Mesendoderm (in vitro differentiated cells): ENCODE results near the gene IRGQ.
A peak's percentile ranks its signal among the peaks of the same experiment; 100 is the strongest.

ENCODE experiments used
- DNase-seq: peaks from one replicate; pipeline ENCODE4 v3.0.0; 2013
- H2AK5ac ChIP-seq: 2 replicates; pipeline ENCODE4 v1.6.1; 2013; ENCODE audit warnings: low read length, inconsistent platforms
- H2BK120ac ChIP-seq: 2 replicates; pipeline ENCODE4 v1.6.1; 2013; ENCODE audit warnings: low read depth, mild to moderate bottlenecking, low read length, moderate library complexity, mixed read lengths
- H2BK15ac ChIP-seq: replicated peaks from 2 replicates; pipeline ENCODE4 v1.6.1; 2013; ENCODE audit warnings: low read depth, mild to moderate bottlenecking, moderate library complexity
- H2BK5ac ChIP-seq: 2 replicates; pipeline ENCODE4 v1.6.1; 2013; ENCODE audit warnings: low read length, inconsistent platforms
- H3K18ac ChIP-seq: 2 replicates; pipeline ENCODE4 v1.6.1; 2013; ENCODE audit warnings: mild to moderate bottlenecking, low read length, mixed read lengths
- H3K23ac ChIP-seq: one replicate; pipeline ENCODE4 v1.6.1; 2013; ENCODE audit warnings: low read length
- H3K27ac ChIP-seq: 2 replicates; pipeline ENCODE4 v1.5.1; 2013; ENCODE audit warnings: low read depth, mild to moderate bottlenecking, inconsistent platforms, low read length, moderate library complexity
- H3K27me3 ChIP-seq: 2 replicates; pipeline ENCODE4 v1.6.1; 2013; ENCODE audit warnings: low read length, control low read depth, mild to moderate bottlenecking, inconsistent platforms; ENCODE audit not compliant: insufficient read depth, poor library complexity
- H3K36me3 ChIP-seq: 2 replicates; pipeline ENCODE4 v1.6.1; 2013; ENCODE audit warnings: low read length, inconsistent platforms; ENCODE audit not compliant: control insufficient read depth, insufficient read depth
- H3K4ac ChIP-seq: one replicate; pipeline ENCODE4 v1.6.1; 2013; ENCODE audit warnings: low read depth, mild to moderate bottlenecking, low read length, moderate library complexity
- H3K4me1 ChIP-seq: 2 replicates; pipeline ENCODE4 v1.6.1; 2013; ENCODE audit warnings: low read depth, low read length, inconsistent platforms; ENCODE audit not compliant: control insufficient read depth
- H3K4me2 ChIP-seq: 2 replicates; pipeline ENCODE4 v1.6.1; 2013; ENCODE audit warnings: low read length
- H3K4me3 ChIP-seq: 2 replicates; pipeline ENCODE4 v1.5.1; 2013; ENCODE audit warnings: mild to moderate bottlenecking, low read length
- H3K56ac ChIP-seq: one replicate; pipeline ENCODE4 v1.6.1; 2013; ENCODE audit warnings: low read length
- H3K79me1 ChIP-seq: 2 replicates; pipeline ENCODE4 v1.6.1; 2013; ENCODE audit warnings: low read length, inconsistent platforms
- H3K79me2 ChIP-seq: 2 replicates; pipeline ENCODE4 v1.6.1; 2013; ENCODE audit warnings: mild to moderate bottlenecking, low read length; ENCODE audit not compliant: control insufficient read depth, insufficient read depth
- H3K9ac ChIP-seq: 2 replicates; pipeline ENCODE4 v1.6.1; 2013; ENCODE audit warnings: low read length, inconsistent platforms
- H4K5ac ChIP-seq: one replicate; pipeline ENCODE4 v1.6.1; 2013; ENCODE audit warnings: low read length
- H4K8ac ChIP-seq: one replicate; pipeline ENCODE4 v1.6.1; 2013; ENCODE audit warnings: low read depth, mild to moderate bottlenecking, control low read depth, low read length, moderate library complexity
- WGBS: extraction: QIAGEN DNeasy Blood & Tissue Kit; methylation state at CpG from one replicate; pipeline ENCODE4 v1.1.7; 2013; ENCODE audit warnings: low lambda C conversion rate, missing lambda C conversion rate; ENCODE audit not compliant: insufficient coverage; ENCODE audit errors: extremely low coverage; 5-methylcytosine and 5-hydroxymethylcytosine counted together

The IRGQ gene

GRCh38 chr19:43575955-43576878, 19.7 kb downstream of the IRGQ start:
- no peaks in the 10 kb centered on the region for H3K27me3 ChIP-seq
- H3K18ac ChIP-seq: no peak overlapping the region
- peak overlapping the region; percentile 56 for H3K9ac ChIP-seq
- no peak overlapping the region for H3K4ac ChIP-seq
- H4K8ac ChIP-seq: no peak overlapping the region
- H3K4me2 ChIP-seq: peak overlapping the region; percentile 34
- no peak overlapping the region for H4K5ac ChIP-seq
- H3K56ac ChIP-seq: peak overlapping the region; percentile 77
- no peaks in the 10 kb centered on the region for H3K36me3 ChIP-seq
- H3K27ac ChIP-seq: no peak overlapping the region
- no peak overlapping the region for H2BK120ac ChIP-seq
- WGBS: no CpG with 5 or more reads among the region's 37 CpGs
- H2BK5ac ChIP-seq: no peak overlapping the region
- no peak overlapping the region for H2BK15ac ChIP-seq
- H3K4me1 ChIP-seq: peaks cover 5% of the 10 kb centered on the region
- no peak overlapping the region for H3K4me3 ChIP-seq
- H2AK5ac ChIP-seq: no peak overlapping the region
- DNase-seq: no peak
- no peaks in the 10 kb centered on the region for H3K79me2 ChIP-seq
- no peak overlapping the region for H3K23ac ChIP-seq
- peaks cover 8% of the 10 kb centered on the region for H3K79me1 ChIP-seq

DNA sequence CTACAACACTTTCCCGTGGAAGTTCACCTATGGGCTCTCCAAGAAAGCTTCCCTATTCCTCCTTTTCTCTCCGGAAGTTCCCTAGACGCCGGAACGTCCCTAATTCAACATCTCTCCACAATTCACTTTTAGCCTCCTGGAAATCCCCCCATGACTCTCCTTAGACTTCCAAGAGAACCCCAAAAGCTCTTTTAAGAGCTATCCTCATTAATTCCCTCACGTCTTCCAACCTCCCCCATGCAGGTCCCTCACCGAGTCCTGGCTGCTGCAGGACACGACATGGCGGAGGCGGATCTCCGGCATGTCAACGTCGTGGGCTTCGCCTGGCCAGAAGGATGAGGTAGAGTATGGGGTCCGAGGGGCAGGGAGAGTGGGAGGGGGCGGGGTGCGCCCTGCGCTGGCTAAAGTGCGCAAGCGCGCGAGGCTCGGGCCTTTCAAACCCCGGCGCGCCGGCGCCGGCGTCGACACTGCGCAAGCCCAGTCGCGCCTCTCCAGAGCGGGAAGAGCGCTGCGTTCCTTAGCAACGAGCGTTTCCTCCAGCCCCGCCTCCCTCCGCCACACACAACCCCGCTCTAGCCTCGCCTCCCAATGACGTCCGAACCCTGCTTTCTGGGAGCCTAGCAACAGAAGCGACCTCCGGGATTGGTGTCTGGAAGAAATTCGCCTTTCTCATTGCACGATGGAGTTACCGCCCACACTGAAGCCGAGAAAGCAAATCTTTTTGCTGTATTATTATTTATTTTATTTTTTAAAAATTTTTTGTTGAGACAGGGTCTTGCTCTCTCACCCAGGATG, 20.6 kb downstream of the IRGQ start, which contains the start of the genes PINLYP and XRCC1:
PINLYP (plus strand) TSS at position 646 of the 795 bp plus-strand sequence. CDS start 1,391 bp downstream, outside the sequence.
XRCC1 (minus strand) TSS at position 372 of the 795 bp plus-strand sequence; CDS start at position 303, 69 bp downstream.
- no CpG with 5 or more reads among the region's 51 CpGs for WGBS

DNA sequence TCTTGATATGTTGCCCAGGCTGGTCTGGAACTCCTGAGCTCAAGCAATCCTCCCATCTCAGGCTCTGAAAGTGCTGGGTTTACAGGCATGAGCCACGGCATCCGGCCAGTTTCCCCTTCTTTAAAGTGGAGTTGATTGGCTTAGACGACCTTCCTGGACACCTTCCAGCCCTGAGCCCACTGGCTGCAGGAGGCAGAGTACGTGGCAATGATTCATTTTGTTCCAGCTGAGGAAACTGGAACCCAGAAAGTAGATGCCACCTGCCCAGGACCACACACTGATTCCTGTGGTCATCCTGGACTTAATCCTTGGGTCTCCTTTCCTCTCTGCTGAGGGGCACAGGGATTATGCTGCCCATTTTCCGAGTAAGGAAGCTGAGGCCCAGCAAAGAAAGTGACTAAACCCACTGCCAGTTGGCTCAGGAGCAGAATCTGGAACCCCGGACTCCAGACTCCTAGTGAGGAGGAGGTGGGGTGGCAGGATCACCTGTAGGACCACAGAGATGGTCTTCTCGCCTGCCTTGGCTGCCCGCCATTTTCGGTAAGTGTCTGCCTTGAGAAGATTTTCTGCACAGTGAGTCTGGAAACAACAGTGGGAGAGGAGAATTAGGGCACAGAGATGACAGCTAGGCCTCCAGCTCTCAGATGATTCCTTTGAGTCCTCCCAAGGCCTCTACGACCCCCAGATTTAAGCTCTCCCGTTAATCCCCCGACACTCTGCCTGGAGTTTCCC, 21.3 kb downstream of the IRGQ start:
- WGBS: no CpG with 5 or more reads among the region's 12 CpGs
- no peaks in the 10 kb centered on the region for H3K27me3 ChIP-seq
- no peak overlapping the region for H3K23ac ChIP-seq
- no peak overlapping the region for H2BK120ac ChIP-seq
- peak overlapping the region; percentile 99 for H3K56ac ChIP-seq
- H4K5ac ChIP-seq: no peak overlapping the region
- H2BK5ac ChIP-seq: no peak overlapping the region
- peaks cover 4% of the 10 kb centered on the region for H3K4me1 ChIP-seq
- peak overlapping the region; percentile 65 for H3K4me2 ChIP-seq
- peak overlapping the region; percentile 63 for H3K4ac ChIP-seq
- H3K27ac ChIP-seq: no peak overlapping the region
- H3K79me2 ChIP-seq: no peaks in the 10 kb centered on the region
- H3K4me3 ChIP-seq: peak overlapping the region; percentile 66
- DNase-seq: no peak
- peaks cover 7% of the 10 kb centered on the region for H3K79me1 ChIP-seq
- no peak overlapping the region for H2AK5ac ChIP-seq
- no peak overlapping the region for H3K18ac ChIP-seq
- H3K36me3 ChIP-seq: no peaks in the 10 kb centered on the region
- peak overlapping the region; percentile 87 for H3K9ac ChIP-seq
- no peak overlapping the region for H4K8ac ChIP-seq
- H2BK15ac ChIP-seq: no peak overlapping the region

More for the DNA sequence above, 20.6 kb downstream of the IRGQ start, which contains the start of the genes PINLYP and XRCC1:
- Histone ChIP-seq H3K18ac (peak within 1 kb of the TSS; percentile 54), H3K23ac (peak within 1 kb of the TSS; percentile 90), H3K79me2 (no peaks in the 10 kb centered on the region), H2BK120ac (no peak within 1 kb of the TSS), H3K27me3 (no peaks in the 10 kb centered on the region), H2BK15ac (no peak within 1 kb of the TSS), H3K56ac (peak within 1 kb of the TSS; percentile 99), H3K4ac (peak within 1 kb of the TSS; percentile 63), H3K4me2 (peak within 1 kb of the TSS; percentile 65), H3K27ac (no peak within 1 kb of the TSS), H3K9ac (peak within 1 kb of the TSS; percentile 87), H3K4me1 (peaks cover 4% of the 10 kb centered on the region), H2AK5ac (no peak within 1 kb of the TSS), H4K8ac (no peak within 1 kb of the TSS), H3K79me1 (peaks cover 7% of the 10 kb centered on the region), H3K4me3 (peak within 1 kb of the TSS; percentile 66), H2BK5ac (no peak within 1 kb of the TSS), H3K36me3 (no peaks in the 10 kb centered on the region), H4K5ac (no peak within 1 kb of the TSS)
- peak; percentile 99 for DNase-seq

DNA sequence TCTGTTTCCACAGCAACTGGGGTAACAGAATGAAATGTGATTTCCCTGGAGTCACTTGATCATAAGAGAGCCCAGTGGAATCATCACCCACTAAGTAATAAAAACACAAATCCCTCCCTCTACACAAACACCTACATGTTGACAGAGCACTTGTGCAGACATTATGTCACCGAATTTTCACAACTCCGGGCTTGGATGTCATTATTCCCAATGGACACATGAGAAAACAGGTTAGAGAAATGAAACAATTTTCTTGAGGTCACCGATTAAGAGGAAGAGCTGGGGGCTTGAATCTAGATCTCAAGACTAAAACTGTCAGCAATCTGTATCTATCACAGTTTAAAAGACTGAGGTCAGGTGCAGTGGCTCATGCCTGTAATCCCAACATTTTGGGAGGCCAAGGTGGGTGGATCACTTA, 23.8 kb downstream of the IRGQ start:
- no peak overlapping the region for H4K8ac ChIP-seq
- H3K36me3 ChIP-seq: no peaks in the 10 kb centered on the region
- WGBS: no CpG with 5 or more reads among the region's 3 CpGs
- H3K18ac ChIP-seq: no peak overlapping the region
- H3K4me1 ChIP-seq: peaks cover 4% of the 10 kb centered on the region
- no peak overlapping the region for H3K9ac ChIP-seq
- H2BK15ac ChIP-seq: no peak overlapping the region
- H3K27ac ChIP-seq: no peak overlapping the region
- H3K79me1 ChIP-seq: peaks cover 7% of the 10 kb centered on the region
- H3K4me3 ChIP-seq: no peak overlapping the region
- H3K79me2 ChIP-seq: no peaks in the 10 kb centered on the region
- H3K4ac ChIP-seq: no peak overlapping the region
- H2AK5ac ChIP-seq: no peak overlapping the region
- H4K5ac ChIP-seq: no peak overlapping the region
- no peak overlapping the region for H2BK5ac ChIP-seq
- no peak overlapping the region for H3K4me2 ChIP-seq
- H2BK120ac ChIP-seq: no peak overlapping the region
- no peak overlapping the region for H3K56ac ChIP-seq
- DNase-seq: no peak
- H3K23ac ChIP-seq: no peak overlapping the region
- no peaks in the 10 kb centered on the region for H3K27me3 ChIP-seq

- no peak overlapping the region for H4K5ac ChIP-seq
These were observed 25.7 kb downstream of the IRGQ start for GRCh38 chr19:43570174-43570791.

More at GRCh38 chr19:43570174-43570791, 25.7 kb downstream of the IRGQ start:
- Histone ChIP-seq H2BK15ac (no peak overlapping the region), H2BK5ac (no peak overlapping the region), H2AK5ac (no peak overlapping the region), H3K23ac (no peak overlapping the region), H3K27me3 (no peaks in the 10 kb centered on the region), H3K27ac (no peak overlapping the region), H3K4me2 (no peak overlapping the region), H3K79me2 (no peaks in the 10 kb centered on the region), H2BK120ac (no peak overlapping the region), H3K18ac (no peak overlapping the region), H3K9ac (no peak overlapping the region), H4K8ac (no peak overlapping the region), H3K4ac (no peak overlapping the region), H3K79me1 (peaks cover 7% of the 10 kb centered on the region), H3K56ac (no peak overlapping the region), H3K4me3 (no peak overlapping the region), H3K4me1 (no peaks in the 10 kb centered on the region), H3K36me3 (no peaks in the 10 kb centered on the region)
- WGBS: no CpG with 5 or more reads among the region's 5 CpGs
- DNase-seq: no peak
